NCI-H2029 (cell line): ENCODE results near the gene MAB21L4.

Experiments
- DNase-seq: peaks from one replicate; lab custom pipeline; 2025; lab: John Stamatoyannopoulos, UW

MAB21L4 gene

GRCh38 chr2:240895656-240896388 is at the start of gene MAB21L4:
Gene MAB21L4 (minus strand): TSS chr2:240896156. CDS start chr2:240895997, 159 bp downstream.
- no peak for DNase-seq

GRCh38 chr2:240936106-240936505 is 40.1 kb upstream of the MAB21L4 start:
- no peak for DNase-seq

GRCh38 chr2:240935103-240935876 is 39.3 kb upstream of the MAB21L4 start:
- no peak for DNase-seq

GRCh38 chr2:240934701-240935102 is 38.7 kb upstream of the MAB21L4 start:
- no peak for DNase-seq

- DNase-seq = no peak
These were observed 38.2 kb upstream of the MAB21L4 start for GRCh38 chr2:240933966-240934700.

GRCh38 chr2:240933048-240933965 is 37.4 kb upstream of the MAB21L4 start:
- DNase-seq = no peak

GRCh38 chr2:240932724-240933047 is 36.7 kb upstream of the MAB21L4 start:
- DNase-seq = no peak

- no peak for DNase-seq
These were observed 36.2 kb upstream of the MAB21L4 start for GRCh38 chr2:240932001-240932723.

- DNase-seq = no peak
These were observed 35.5 kb upstream of the MAB21L4 start for GRCh38 chr2:240931319-240931949.

- DNase-seq = no peak
These were observed 34.8 kb upstream of the MAB21L4 start for GRCh38 chr2:240930631-240931318.

- no peak for DNase-seq
These were observed 34.2 kb upstream of the MAB21L4 start for GRCh38 chr2:240930096-240930630.

- no peak for DNase-seq
These were observed 33.6 kb upstream of the MAB21L4 start for GRCh38 chr2:240929364-240930095.

- no peak for DNase-seq
These were observed 32.8 kb upstream of the MAB21L4 start for GRCh38 chr2:240928476-240929363.

GRCh38 chr2:240927390-240927781 is 31.4 kb upstream of the MAB21L4 start:
- DNase-seq = no peak

- DNase-seq = no peak
These were observed 30.8 kb upstream of the MAB21L4 start for GRCh38 chr2:240926516-240927389.

GRCh38 chr2:240925568-240926515 is 29.9 kb upstream of the MAB21L4 start:
- no peak for DNase-seq
